Medulla oblongata (tissue), 1 donor: ENCODE measurements around the gene KCNK5.

Experiments
- DNase-seq: peaks from one replicate; pipeline ENCODE4 v3.0.0-alpha.2; 2015; ENCODE audit errors: extremely low spot score

Gene KCNK5

GRCh38 chr6:39240155-39240757 lies 11.0 kb upstream of the KCNK5 start:
- DNase-seq, result no peak

DNA sequence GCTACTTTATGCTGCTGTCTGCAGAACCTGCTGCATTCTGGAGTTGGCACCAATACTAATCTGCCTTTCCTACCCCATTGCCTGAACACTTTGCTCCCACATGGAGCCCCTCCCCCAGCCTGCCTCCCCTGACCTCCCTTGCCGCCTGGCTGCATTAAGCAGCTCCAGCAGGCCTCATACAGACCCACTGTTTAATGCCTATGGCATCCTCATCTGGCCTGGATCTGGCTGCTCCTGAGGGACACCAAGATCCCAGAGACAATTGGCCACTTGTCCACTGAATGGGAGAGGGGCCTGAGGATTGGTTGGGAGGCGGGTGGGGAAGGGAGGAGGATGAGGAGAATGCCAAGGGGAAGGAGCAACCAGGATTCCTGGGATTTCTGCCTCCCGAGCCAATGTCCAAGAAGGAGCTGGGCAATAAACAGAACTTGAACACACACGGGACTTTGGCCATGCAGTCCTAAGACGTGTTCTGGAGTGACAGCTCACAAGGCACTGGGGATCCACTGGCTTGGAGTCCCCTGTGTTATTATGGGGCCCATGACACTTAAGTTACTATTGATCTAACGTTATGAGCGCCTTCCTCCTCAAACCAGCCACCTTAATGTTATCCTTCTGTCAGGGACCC lies 10.4 kb upstream of the KCNK5 start:
- DNase-seq, result no peak

DNA sequence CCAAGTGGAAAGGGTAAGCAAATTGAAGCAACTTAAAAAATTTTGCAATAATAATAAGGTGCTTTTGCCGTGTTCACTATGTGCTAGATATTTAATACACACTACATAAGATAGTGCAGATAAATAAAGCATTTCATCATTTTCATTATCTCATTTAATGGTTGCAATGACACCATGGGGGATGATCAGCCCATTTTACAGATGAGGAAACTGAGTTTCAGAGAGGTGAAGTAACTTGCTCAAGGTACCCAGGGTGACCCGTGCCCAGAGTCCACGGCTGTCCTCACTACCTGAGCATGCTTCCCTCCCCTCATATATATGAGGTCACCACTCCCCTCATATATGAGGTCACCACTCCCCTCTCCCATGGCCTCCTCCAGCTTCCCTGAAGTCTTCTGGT lies 7.5 kb upstream of the KCNK5 start:
- DNase-seq, result no peak

- DNase-seq, result no peak
Observed at GRCh38 chr6:39233333-39233732, 4.1 kb upstream of the KCNK5 start.

- no peak for DNase-seq
Observed at GRCh38 chr6:39231521-39232243, 2.4 kb upstream of the KCNK5 start.

DNA sequence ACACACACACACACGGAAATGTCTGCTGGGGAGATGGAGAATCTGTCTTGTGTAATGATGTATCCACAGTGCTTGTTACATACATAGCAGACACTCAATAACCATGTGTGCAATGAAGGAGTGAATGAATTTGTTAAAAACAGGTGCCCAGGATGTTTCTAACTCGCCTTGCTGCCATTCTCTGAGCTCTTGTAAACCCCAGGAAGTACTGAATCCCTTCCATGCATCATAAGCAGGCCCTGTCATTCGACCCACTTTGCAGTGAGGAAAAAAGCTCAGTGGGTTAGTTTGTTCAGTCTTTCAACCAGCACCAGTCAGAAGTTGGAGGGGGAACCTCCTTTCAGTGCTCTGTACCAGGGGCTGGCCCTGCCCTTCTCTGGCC lies 1.4 kb upstream of the KCNK5 start:
- no peak for DNase-seq

GRCh38 chr6:39228111-39228971 lies 934 bp downstream of the KCNK5 start:
- no peak for DNase-seq

GRCh38 chr6:39227476-39227875 lies 1.8 kb downstream of the KCNK5 start:
- DNase-seq, result no peak

- DNase-seq, result no peak
Observed at GRCh38 chr6:39226639-39227329, 2.5 kb downstream of the KCNK5 start.

DNA sequence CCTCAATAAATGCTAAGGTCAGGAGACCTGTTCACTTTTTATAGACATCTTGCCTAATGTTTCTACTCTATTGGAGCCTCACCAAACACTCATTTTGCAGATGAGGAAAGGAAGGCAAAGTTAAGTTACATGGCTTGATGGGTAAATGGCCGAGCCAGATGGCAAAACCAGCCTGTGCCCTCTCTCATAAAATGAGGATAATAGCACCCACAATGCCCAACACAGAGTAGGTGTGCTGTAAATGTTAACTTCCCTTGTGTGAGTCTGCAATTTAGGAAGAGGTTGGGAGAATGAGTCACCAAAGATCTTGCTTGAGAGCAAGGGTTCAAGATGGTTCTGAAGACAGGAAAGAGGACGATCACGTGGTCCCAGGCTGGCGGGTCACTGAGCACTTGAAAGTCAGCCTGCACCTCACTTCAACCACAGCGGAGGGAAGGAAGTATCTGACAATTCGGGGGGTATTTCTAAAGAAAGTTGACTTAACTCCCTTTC lies 3.3 kb downstream of the KCNK5 start:
- DNase-seq, result no peak

GRCh38 chr6:39225543-39225942 lies 3.7 kb downstream of the KCNK5 start:
- no peak for DNase-seq

DNA sequence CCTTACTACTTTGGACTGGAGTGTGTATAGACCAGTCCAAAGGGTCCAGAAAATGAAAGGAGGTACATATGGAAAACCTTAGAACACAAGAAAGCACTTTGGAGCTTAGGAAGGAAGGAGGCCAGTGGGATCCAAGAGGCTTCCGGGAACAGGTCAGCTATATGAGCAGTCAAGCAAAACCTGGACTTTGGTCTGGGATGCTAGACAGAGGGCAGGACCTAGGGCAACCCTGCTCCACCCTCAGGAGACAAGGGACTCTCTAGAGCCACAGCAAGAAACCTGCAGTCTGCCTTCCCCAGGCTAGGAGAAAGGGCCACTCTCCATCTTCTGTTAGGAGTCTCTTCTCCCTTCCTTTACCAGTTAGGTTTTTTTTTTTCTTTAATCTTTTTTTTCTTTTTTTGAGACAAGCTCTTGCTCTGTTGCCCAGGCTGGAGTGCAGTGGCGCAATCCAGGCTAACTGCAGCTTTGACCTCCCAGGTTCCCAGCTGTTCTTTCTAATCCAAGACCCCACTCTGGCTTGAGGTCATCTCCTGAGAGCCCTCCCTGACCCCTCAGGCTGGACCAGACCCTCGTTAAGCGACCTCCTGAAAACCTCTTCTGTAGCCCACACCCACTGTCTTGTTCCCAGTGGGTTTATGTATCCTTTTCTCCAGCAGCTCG lies 4.6 kb downstream of the KCNK5 start:
- DNase-seq, result no peak

GRCh38 chr6:39224011-39224410 lies 5.3 kb downstream of the KCNK5 start:
- no peak for DNase-seq

DNA sequence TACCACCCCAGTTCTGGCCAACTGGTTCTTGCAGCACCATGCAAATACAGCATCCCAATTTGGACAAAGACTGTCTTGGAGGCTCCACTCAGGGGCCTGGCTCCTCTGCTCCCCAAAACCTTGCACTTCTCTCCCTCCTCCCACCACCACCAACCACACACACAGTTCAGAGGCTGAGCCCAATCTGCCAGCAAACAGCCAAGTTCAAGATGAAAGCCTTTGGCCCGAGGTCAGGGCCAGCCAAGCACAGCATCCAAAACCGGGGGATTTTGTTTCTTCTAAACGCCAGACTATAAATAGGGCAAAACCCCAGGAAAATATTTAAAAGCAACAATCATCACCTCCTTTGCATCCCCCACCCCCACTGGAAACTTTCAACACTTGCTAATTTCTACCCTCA lies 5.7 kb downstream of the KCNK5 start:
- no peak for DNase-seq

- DNase-seq, result no peak
Observed at GRCh38 chr6:39223061-39223460, 6.2 kb downstream of the KCNK5 start.

DNA sequence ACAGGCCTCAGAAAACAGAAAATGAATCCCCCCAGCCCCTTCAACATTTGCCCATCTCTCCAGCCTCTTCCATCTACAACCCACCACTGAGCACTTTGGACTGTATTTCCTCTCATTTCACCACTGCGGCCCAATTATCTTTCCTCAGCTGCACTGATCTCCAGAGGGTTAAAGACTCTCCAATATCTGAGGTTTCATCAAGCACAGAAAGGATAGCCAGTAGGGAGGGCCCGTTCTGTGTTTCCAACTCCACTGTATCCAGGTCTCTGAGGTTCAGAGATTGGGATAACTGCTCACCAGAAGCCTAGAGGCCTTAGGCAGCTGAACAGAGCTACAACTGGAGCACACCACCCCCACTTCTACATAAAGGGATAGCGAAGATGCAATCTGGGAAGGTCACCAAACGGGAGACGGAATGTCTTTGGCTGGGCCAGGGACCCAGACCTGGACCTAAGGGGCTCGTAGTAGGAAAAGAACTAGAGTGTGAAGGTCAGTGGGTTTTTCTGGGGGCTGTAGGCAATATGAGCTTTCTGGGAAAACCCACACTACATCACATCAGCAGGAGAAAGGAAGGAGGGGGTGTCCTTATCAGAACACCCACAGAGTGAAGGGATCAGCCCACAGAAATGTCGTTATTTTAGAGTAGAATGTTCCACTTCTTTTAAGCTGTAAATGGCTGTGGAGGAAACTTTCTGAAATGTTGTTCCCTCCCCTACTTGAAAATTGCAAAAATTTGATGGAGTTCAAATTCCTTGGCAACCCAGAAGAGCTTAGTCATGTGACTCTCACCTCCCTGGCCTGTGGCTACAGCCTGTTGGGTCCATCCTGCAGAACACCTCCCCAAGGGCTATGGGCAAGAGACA lies 7.3 kb downstream of the KCNK5 start:
- DNase-seq, result no peak

DNA sequence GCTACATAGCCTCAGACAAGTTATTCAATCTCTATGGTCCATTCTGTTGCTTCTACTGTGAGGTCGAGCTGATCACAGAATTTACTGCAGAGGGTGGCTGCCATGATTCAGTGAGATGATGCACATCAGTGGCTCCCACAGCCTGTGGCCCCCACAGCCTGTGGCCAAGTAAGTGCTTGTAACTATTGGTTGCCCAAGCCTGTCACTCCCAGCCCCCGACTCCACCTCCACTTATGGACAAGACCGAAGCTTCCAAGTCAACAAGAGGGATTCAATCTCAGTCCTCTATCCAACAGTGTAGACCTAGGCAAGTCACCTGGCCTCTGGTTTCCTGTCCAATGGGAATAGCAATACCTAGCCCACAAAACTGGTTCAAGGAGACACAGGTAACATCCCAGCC lies 8.2 kb downstream of the KCNK5 start:
- DNase-seq, result no peak

DNA sequence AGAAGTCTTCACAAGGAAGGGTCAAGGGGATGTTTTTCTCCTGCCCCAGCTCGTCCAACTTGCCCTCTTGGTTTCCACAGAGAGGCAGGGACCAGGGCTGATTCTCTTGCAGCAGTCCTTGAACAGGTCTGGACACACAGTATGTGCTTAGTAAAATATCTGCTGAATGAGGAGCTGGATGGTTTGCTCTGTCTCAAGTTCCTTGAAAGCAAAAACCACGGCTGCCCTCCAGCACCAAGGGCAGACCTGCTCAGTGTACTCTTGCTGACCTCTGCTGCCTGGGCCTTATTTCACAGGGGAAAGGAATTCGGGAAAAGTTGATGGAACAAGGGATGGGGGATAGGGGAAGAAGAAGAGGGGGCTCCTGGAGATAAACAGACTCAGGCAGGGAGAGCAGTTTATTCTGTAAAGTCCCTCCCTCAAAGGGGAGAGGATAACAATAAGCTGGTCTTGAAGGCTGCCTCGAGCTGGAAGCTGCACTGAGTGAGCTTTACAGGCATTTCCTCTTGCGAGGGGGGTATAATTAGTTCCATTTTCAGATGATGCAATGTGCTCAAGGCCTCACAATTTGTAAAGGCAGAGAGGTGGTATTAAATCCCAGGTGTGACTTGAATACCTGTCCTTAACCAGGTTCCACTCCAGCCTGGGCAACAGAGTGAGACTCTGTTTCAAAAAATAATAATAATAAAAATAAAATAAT lies 10.3 kb downstream of the KCNK5 start:
- DNase-seq, result no peak

DNA sequence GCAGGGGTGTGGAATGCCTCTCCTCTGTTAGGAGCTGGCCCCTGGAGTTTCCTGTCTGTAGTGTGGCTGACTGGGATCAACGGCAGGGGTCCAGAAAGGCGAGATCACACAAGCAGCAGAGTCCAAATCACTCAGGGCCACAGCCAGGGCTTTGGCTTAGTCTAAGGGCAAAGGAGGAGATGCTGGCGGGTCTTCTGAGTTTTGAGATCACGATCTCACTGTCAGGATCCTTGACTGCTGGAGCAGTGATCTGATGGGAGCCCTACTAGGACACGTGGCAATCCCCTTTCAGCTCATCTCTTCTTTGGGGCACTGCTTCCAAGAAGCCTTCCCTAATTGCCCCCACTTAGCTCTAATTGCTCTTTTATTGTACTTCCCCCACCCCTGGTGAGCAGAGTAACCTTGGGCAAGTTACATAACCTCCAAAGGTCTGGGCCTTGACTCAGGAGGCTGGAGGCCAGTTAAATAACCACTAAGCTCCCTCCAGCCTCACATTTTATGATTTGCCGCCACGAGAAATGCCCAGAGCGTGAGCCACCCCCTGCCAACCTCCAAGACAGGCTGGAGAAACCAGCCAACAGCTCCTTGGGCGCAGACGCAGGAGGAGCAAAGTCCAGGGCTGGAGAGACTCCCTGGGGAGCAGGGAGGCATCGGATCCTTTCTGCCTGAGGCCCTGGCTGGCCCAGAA lies 12.0 kb downstream of the KCNK5 start:
- no peak for DNase-seq
